Endothelial cell of umbilical vein (primary cell): ENCODE data around the gene CCNL2.

Source experiments
- CTCF ChIP-seq, 2 donors: IDR thresholded peaks; 1 replicate in 1 of 2; 2 replicates in 1 of 2; pipeline ENCODE4 v1.5.1; 2011; ENCODE audit warnings: low read length in 2 of 2, mild to moderate bottlenecking in 2 of 2, moderate library complexity in 2 of 2, control low read depth in 1 of 2, inconsistent platforms in 1 of 2, low read depth in 1 of 2; ENCODE audit not compliant: insufficient read depth in 1 of 2; ENCODE audit errors: extremely low read depth in 1 of 2
- EZH2 ChIP-seq: IDR thresholded peaks from 2 replicates; pipeline ENCODE4 v1.6.1; 2012; ENCODE audit warnings: borderline replicate concordance, low read depth, mild to moderate bottlenecking, moderate library complexity, low read length, inconsistent platforms; ENCODE audit not compliant: severe bottlenecking
- FOS ChIP-seq: IDR thresholded peaks from 2 replicates; pipeline ENCODE4 v1.6.1; 2011; ENCODE audit warnings: mild to moderate bottlenecking, low read length, moderate library complexity, borderline replicate concordance; ENCODE audit not compliant: insufficient read depth
- GATA2 ChIP-seq: IDR thresholded peaks from 2 replicates; pipeline ENCODE4 v1.7.0; 2011; ENCODE audit warnings: low read depth, mild to moderate bottlenecking, moderate library complexity, mixed read lengths, low read length; ENCODE audit not compliant: insufficient read length, insufficient read depth
- JUN ChIP-seq: IDR thresholded peaks from 2 replicates; pipeline ENCODE4 v1.6.1; 2011; ENCODE audit warnings: borderline replicate concordance, low read depth; ENCODE audit not compliant: insufficient read length, insufficient read depth
- MAX ChIP-seq: IDR thresholded peaks from 2 replicates; pipeline ENCODE4 v1.6.1; 2011; ENCODE audit not compliant: insufficient read depth, insufficient read length
- MYC ChIP-seq: IDR thresholded peaks from one replicate; pipeline ENCODE4 v1.6.1; 2011; ENCODE audit warnings: mild to moderate bottlenecking, low read depth, low read length
- POLR2A ChIP-seq: IDR thresholded peaks from 2 replicates; pipeline ENCODE4 v1.6.1; 2012; ENCODE audit warnings: low read depth, mild to moderate bottlenecking, control low read depth, low read length
- POLR2AphosphoS5 ChIP-seq: IDR thresholded peaks from 2 replicates; pipeline ENCODE4 v1.6.1; 2012; ENCODE audit warnings: low read depth, mild to moderate bottlenecking, control low read depth, low read length, moderate library complexity; ENCODE audit not compliant: insufficient read depth

- no peak for TF ChIP-seq POLR2AphosphoS5
- TF ChIP-seq CTCF (IDR thresholded peaks at IDR 0.05; ENCODE audit: extremely low read depth in 1 of 2, insufficient read depth in 1 of 2, low read depth in 1 of 2, low read length in 2 of 2), result no peak
- no peak for TF ChIP-seq MAX
- TF ChIP-seq POLR2A, result no peak
- TF ChIP-seq EZH2, result no peak
- TF ChIP-seq FOS, result no peak
- no peak for TF ChIP-seq JUN
- TF ChIP-seq MYC, result no peak
- no peak for TF ChIP-seq GATA2
Measured at GRCh38 chr1:1437033-1437903, 38.1 kb upstream of the CCNL2 start.
